BJ (cell line): ENCODE data around the gene WASF3. TPM values are rescaled to one million over a fixed set of nuclear protein-coding genes. Genes with fewer than 3 reads are reported as not detected.

Source experiments
- CTCF ChIA-PET: fragments of 350-600 bp; formaldehyde crosslinking; extraction: SDS; loops from one replicate; lab custom pipeline; 2021; ENCODE audit warnings: antibody characterized with exemption, inconsistent platforms; lab: Yijun Ruan, JAX
- POLR2A ChIA-PET: fragments of 300-600 bp; sonication (Branson Sonifier 250); formaldehyde crosslinking; extraction: SDS; loops from one replicate; lab custom pipeline; 2021; ENCODE audit warnings: antibody characterized with exemption; lab: Charles Lee
- DNase-seq: peaks from one replicate; pipeline ENCODE4 v3.0.0-alpha.2; 2011; ENCODE audit warnings: low read depth
- H3K27me3 ChIP-seq: 2 replicates; pipeline ENCODE4 v1.6.0; 2011; ENCODE audit warnings: low read length; ENCODE audit not compliant: control insufficient read depth, insufficient read depth
- H3K36me3 ChIP-seq: 2 replicates; pipeline ENCODE4 v1.5.1; 2011; ENCODE audit warnings: low read length; ENCODE audit not compliant: control insufficient read depth, insufficient read depth
- H3K4me3 ChIP-seq: 2 replicates; pipeline ENCODE4 v1.5.1; 2011; ENCODE audit warnings: low read depth, mild to moderate bottlenecking, control low read depth, low read length
- CTCF ChIP-seq: IDR thresholded peaks from 2 replicates; pipeline ENCODE4 v1.5.1; 2011; ENCODE audit warnings: low read depth, mild to moderate bottlenecking, control low read depth, inconsistent platforms, low read length, moderate library complexity; ENCODE audit not compliant: insufficient read depth
- polyA plus RNA-seq: library from polyadenylated mRNA; depleted of rRNA; stranded (reverse); fragments of >200 nt; gene quantifications from 2 replicates; pipeline ENCODE4 v1.2.3, GENCODE V29; 2011

WASF3 gene
- polyA plus RNA-seq, 1 experiment = 9.5 TPM

DNA sequence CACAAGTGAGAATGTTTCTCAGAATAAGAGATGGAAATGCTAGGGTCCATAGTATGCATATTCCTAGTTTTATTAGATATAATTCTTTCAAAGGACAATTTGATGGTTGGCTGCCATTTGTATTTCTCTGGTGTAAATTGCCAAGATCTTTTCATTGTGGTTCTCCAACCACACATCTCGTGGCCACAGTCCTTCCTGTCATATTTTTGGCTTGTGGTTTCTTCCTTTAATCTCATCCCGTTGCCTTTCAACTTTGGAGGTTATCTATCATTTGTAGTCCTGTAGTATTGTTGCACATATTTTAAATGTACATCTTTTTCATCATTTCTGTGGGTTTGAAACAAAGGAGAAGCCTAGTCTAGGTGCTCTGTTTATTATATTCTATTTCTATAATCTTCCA lies 61.2 kb downstream of the WASF3 start:
- CTCF ChIA-PET = interaction anchor here (0.7 kb wide), 1 partner anchor 122 kb away, joined by 3 read pairs; no protein-coding TSS in a partner anchor
- Histone ChIP-seq H3K36me3 (0 out of 2 replicates have a peak, but pooled peaks cover 2% of the 10 kb centered on the region), H3K27me3 (no peaks in the 10 kb centered on the region), H3K4me3 (no peak overlapping the region)
- no peak for TF ChIP-seq CTCF
- DNase-seq = no peak
- POLR2A ChIA-PET = no interaction called here

- peak; percentile 23 for DNase-seq
- TF ChIP-seq CTCF = no peak
- ChIA-PET POLR2A (no interaction called here), CTCF (interaction anchor here (1.6 kb wide), 1 partner anchor 11 kb away, joined by 5 read pairs; no protein-coding TSS in a partner anchor)
- Histone ChIP-seq H3K36me3 (0 out of 2 replicates have a peak, but pooled peaks cover 2% of the 10 kb centered on the region), H3K27me3 (no peaks in the 10 kb centered on the region), H3K4me3 (no peak overlapping the region)
These were observed 61.9 kb downstream of the WASF3 start for GRCh38 chr13:26619358-26619757.

DNA sequence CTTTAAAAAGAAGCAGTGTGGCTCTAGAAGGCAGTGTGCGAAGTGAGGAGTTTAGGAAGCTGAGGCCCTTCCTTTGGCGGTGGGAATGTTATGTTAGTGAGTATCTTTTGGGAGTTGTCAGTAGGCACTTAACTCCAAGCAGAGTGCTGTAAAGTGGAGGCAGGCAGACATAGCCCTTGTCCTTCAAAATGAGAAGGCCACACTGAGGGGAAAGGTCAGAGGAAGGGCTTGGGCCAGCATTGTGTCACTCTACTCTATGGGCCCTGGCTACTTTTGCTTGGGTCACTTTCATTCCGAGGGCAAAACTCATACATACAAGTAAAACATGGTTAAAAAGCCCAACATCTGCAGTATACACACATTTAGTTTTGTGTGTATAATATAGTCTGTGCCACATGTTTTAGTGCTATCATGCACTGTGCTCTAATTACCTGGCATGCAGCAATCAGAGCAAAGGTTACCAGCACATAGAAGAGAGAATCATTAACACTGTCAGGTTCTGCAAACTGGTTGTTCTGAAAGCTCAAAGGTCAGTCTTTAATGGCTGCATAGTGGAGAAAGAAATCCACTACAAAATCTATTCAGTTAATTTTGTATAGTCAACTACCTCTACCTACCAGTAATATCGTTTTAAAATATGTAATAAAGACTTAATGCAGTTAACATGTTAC lies 64.4 kb downstream of the WASF3 start:
- Histone ChIP-seq H3K4me3 (no peak overlapping the region), H3K36me3 (0 out of 2 replicates have a peak, but pooled peaks cover 2% of the 10 kb centered on the region), H3K27me3 (no peaks in the 10 kb centered on the region)
- POLR2A ChIA-PET = no interaction called here
- TF ChIP-seq CTCF = no peak
- DNase-seq = no peak
- CTCF ChIA-PET = interaction anchor here (1.2 to 1.6 kb wide), 2 partner anchors 16 to 139 kb away, joined by 3 to 5 read pairs; no protein-coding TSS in a partner anchor

- ChIA-PET CTCF (interaction anchor here (1.1 kb wide), 1 partner anchor 137 kb away, joined by 3 read pairs; no protein-coding TSS in a partner anchor), POLR2A (no interaction called here)
- TF ChIP-seq CTCF = no peak
- DNase-seq = no peak
- H3K27me3 ChIP-seq = no peaks in the 10 kb centered on the region
- H3K4me3 ChIP-seq = no peak overlapping the region
- H3K36me3 ChIP-seq = 0 out of 2 replicates have a peak, but pooled peaks cover 2% of the 10 kb centered on the region
These were observed 65.6 kb downstream of the WASF3 start for GRCh38 chr13:26623125-26623524.

GRCh38 chr13:26624572-26624971 lies 67.1 kb downstream of the WASF3 start:
- ChIA-PET POLR2A (interaction anchor here (0.5 kb wide), 1 partner anchor 12 kb away, joined by 3 read pairs; no protein-coding TSS in a partner anchor), CTCF (interaction anchor here (0.6 kb wide), 1 partner anchor 10 kb away, joined by 3 read pairs; no protein-coding TSS in a partner anchor)
- Histone ChIP-seq H3K27me3 (no peaks in the 10 kb centered on the region), H3K4me3 (no peak overlapping the region), H3K36me3 (0 out of 2 replicates have a peak, but pooled peaks cover 2% of the 10 kb centered on the region)
- no peak for TF ChIP-seq CTCF
- no peak for DNase-seq
